Psoas muscle (tissue), 8 donors: ENCODE measurements around the gene DUS3L. TPM values are rescaled to one million over a fixed set of nuclear protein-coding genes. Genes with fewer than 3 reads are reported as not detected.

Experiments used
- ATAC-seq, 4 donors: fragments of 200-7000 bp; cut with Tn5 transposase; one replicate each; pipeline ENCODE4 v1.9.1; 2020; ENCODE audit warnings: moderate library complexity in 3 of 4, mild to moderate bottlenecking in 2 of 4
- DNase-seq, 2 donors: peaks; one replicate each; pipeline ENCODE4 v3.0.0-alpha.2; 2020
- H3K27ac ChIP-seq: fragments of 200-600 bp; one replicate; pipeline ENCODE4 v1.8.0; 2022
- H3K27me3 ChIP-seq, 3 donors: fragments of 200-600 bp in 1 of 3; one replicate each; pipeline versions ENCODE4 v1.6.1 to v1.8.0; 2013 to 2022; ENCODE audit warnings: low read length in 2 of 3, mild to moderate bottlenecking in 2 of 3, moderate library complexity in 1 of 3; ENCODE audit not compliant: insufficient read depth in 3 of 3
- H3K36me3 ChIP-seq, 2 donors: fragments of 200-600 bp in 1 of 2; one replicate each; pipeline versions ENCODE4 v1.6.1 to v1.8.0; 2013 to 2022; ENCODE audit warnings: low read depth in 1 of 2, mild to moderate bottlenecking in 1 of 2, moderate library complexity in 1 of 2; ENCODE audit not compliant: insufficient read depth in 1 of 2
- H3K4me1 ChIP-seq: fragments of 200-600 bp; one replicate; pipeline ENCODE4 v1.8.0; 2022
- H3K4me3 ChIP-seq: fragments of 200-600 bp; one replicate; pipeline ENCODE4 v1.8.0; 2022; ENCODE audit warnings: mild to moderate bottlenecking
- H3K9me3 ChIP-seq: fragments of 200-600 bp; one replicate; pipeline ENCODE4 v1.8.0; 2022
- WGBS, 3 donors: extraction: QIAGEN DNeasy Blood & Tissue Kit; methylation state at CpG; one replicate each; pipeline versions ENCODE4 v1.1.6 to v1.1.7; 2013; 5-methylcytosine and 5-hydroxymethylcytosine counted together
- intact Hi-C, 2 donors: fragments of 100-400 bp; cut with DNase I; formaldehyde crosslinking; loops; one replicate each; pipeline versions ENCODE4 v1.11.0 to v1.14.2; 2022
- polyA plus RNA-seq, 3 donors: library from polyadenylated mRNA; stranded (reverse); fragments of 200-250 nt; gene quantifications; one replicate each; pipeline ENCODE4 v1.2.3, GENCODE V29; 2013
- total RNA-seq, 4 donors: library from RNA; stranded (reverse); fragmentation: NEBNext Ultra II Directional in 2 of 4; extraction: Animal tissue kit (Norgen Biotek cat#: 25700) in 2 of 4; gene quantifications; one replicate each; pipeline versions ENCODE4 v1.2.1 to v1.2.4, GENCODE V29; 2021 to 2023
- TF ChIP-seq, protein P1 (sequence below): fragments of 200-600 bp; IDR thresholded peaks from one replicate; pipeline ENCODE4 v1.8.0; 2022; ENCODE audit warnings: antibody characterized with exemption
- donor health status: healthy with polysubstance abuse.
- donor health status: DM: no; HTN: no; CAD: no; lungs with moderate emphysema.
- donor health status: Bipolar disorder and iron deficiency.
- donor health status: healthy.
- donor health status: DM: yes; HTN: yes; CAD: no.
- donor health status: DM: no; HTN: no; CAD: no.
- donor health status: DM: no; HTN: no; CAD: no.
- donor health status: DM: yes; HTN: yes; CAD: no.

DUS3L gene
- total and polyA plus RNA-seq, 7 donors, result 13.4 to 40.1 (median 23.2) TPM

DNA sequence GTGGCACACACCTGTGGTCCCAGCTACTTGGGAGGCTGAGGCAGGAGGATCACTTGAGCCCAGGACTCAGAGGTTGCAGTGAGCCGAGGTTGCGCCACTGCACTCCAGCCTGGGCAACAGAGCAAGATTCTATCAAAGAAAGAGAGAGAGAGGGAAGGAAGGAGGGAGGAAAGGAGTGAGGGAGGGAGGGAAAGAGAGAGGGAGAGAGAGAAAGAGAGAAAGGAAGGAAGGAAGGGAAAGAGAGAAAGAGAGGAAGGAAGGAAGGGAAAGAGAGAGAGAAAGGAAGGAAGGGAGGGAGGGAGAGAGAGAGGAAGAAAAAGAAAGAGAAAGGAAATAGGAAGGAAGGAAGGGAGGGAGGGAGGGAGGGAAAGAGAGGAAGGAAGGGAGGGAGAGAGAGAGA is 26.3 kb upstream of the DUS3L start:
- H3K4me3 ChIP-seq, result no peak overlapping the region
- intact Hi-C loops, result no loop called here
- WGBS, 3 donors, result 82 to 89% (median 87%) methylated on average over 2 of the region's 2 CpGs

DNA sequence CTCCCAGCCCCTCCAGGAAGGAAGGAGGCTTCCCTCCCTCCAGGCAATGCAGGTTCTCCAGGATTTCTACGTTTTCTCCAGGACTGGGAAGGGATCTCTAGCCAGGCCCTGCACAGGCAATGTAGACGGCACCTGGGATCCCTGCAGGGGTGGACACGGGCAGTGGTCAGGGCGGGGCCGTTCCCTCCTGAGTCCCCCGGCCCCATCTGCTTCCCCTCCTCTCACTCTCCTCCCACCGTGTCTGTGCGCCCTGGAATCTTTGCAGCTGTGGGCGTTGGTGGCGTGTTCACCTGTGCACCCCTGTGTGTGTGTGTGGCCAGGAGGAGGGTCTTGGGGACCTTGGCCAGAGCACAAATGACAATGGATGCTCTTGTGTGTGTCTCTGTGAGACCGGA is 23.9 kb upstream of the DUS3L start:
- Histone ChIP-seq H3K27ac (no peak overlapping the region), H3K27me3 (peaks cover 0 to 41% (median 3%) of the 10 kb centered on the region in 3 donors), H3K4me1 (no peaks in the 10 kb centered on the region), H3K4me3 (no peak overlapping the region), H3K9me3 (no peaks in the 10 kb centered on the region), H3K36me3 (no peaks in the 10 kb centered on the region)
- DNase-seq (no peak), ATAC-seq (no peak)
- 40 to 56% (median 50%) methylated on average over 11 of the region's 11 CpGs for WGBS, 3 donors
- intact Hi-C loops, result no loop called here
- TF ChIP-seq, protein P1, sequence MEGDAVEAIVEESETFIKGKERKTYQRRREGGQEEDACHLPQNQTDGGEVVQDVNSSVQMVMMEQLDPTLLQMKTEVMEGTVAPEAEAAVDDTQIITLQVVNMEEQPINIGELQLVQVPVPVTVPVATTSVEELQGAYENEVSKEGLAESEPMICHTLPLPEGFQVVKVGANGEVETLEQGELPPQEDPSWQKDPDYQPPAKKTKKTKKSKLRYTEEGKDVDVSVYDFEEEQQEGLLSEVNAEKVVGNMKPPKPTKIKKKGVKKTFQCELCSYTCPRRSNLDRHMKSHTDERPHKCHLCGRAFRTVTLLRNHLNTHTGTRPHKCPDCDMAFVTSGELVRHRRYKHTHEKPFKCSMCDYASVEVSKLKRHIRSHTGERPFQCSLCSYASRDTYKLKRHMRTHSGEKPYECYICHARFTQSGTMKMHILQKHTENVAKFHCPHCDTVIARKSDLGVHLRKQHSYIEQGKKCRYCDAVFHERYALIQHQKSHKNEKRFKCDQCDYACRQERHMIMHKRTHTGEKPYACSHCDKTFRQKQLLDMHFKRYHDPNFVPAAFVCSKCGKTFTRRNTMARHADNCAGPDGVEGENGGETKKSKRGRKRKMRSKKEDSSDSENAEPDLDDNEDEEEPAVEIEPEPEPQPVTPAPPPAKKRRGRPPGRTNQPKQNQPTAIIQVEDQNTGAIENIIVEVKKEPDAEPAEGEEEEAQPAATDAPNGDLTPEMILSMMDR, result no peak

More for the DNA sequence above, 26.3 kb upstream of the DUS3L start:
- Histone ChIP-seq H3K36me3 (no peaks in the 10 kb centered on the region), H3K27me3 (peaks cover 0 to 43% (median 3%) of the 10 kb centered on the region in 3 donors), H3K27ac (no peak overlapping the region), H3K4me1 (no peaks in the 10 kb centered on the region), H3K9me3 (no peaks in the 10 kb centered on the region)
- ATAC-seq (no peak), DNase-seq (no peak)
- TF ChIP-seq, protein P1, result no peak

DNA sequence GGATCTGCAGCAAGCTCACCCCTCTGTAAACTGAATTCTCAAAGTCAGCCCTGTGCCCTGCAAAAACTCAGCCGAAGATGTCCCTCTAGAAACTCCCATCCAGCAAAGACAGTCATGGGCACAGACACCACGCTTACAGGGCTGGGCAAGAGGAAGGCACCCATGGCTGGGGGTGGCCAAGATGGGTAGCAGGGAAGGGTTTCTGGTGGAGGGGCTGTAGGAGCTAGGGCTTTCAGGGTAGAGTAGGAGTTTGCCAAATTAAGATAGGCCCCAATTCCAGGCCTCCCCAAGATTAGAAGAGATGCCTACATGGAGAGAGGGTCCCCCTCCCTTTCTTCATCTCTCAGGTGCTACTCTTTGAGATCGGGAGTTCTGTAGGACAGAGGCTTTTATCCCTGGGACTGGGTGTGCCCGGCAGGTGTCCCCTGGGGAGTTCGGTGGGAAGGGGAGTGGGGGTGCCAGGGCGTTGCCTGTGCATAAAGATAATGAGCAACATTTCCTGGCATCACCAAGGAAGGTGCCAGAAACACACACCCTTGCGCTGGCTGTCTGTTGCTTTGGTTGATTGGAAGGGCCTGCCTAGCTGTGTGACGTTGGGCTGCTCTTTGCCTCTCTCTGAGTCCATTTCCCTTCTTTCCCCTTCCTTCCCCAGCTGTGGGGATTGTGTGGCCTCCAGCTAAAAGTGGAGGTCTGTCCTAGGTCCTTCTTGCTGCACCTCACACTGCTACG is 23.3 kb upstream of the DUS3L start:
- Histone ChIP-seq H3K27me3 (peaks cover 0 to 37% (median 3%) of the 10 kb centered on the region in 3 donors), H3K36me3 (no peaks in the 10 kb centered on the region), H3K4me3 (no peak overlapping the region), H3K9me3 (no peaks in the 10 kb centered on the region), H3K27ac (no peak overlapping the region), H3K4me1 (no peaks in the 10 kb centered on the region)
- intact Hi-C loops, result no loop called here
- ATAC-seq (no peak), DNase-seq (no peak)
- 66 to 71% (median 70%) methylated on average over 8 to 9 of the region's 9 CpGs for WGBS, 3 donors
- TF ChIP-seq, protein P1, result no peak

DNA sequence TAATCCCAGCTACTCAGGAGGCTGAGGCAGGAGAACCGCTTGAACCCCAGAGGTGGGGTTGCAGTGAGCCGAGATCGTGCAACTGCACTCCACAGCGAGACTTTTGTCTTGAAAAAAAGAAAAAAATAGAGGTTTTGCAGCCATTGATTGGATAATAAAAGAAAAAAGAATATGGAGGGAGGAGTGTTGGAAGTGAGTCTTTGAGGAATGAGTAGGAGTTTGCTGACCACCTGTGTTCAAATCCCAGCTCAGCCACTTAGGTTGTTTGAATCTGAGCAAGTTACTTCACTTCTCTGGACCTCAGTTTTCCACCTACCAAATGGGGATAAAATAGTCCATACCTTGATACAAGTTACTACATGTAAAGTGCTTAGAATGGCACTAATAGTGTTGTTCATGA is 20.2 kb upstream of the DUS3L start:
- intact Hi-C loops, result no loop called here
- no peaks in the 10 kb centered on the region for H3K36me3 ChIP-seq
- TF ChIP-seq, protein P1, result no peak
- DNase-seq (no peak), ATAC-seq (no peak)
- H3K4me3 ChIP-seq, result no peak overlapping the region
- H3K9me3 ChIP-seq, result no peaks in the 10 kb centered on the region
- no peaks in the 10 kb centered on the region for H3K4me1 ChIP-seq
- H3K27me3 ChIP-seq, result peaks cover 0 to 44% (median 5%) of the 10 kb centered on the region in 3 donors
- no peak overlapping the region for H3K27ac ChIP-seq
- WGBS, 3 donors, result 83 to 86% (median 83%) methylated on average over 4 of the region's 4 CpGs

DNA sequence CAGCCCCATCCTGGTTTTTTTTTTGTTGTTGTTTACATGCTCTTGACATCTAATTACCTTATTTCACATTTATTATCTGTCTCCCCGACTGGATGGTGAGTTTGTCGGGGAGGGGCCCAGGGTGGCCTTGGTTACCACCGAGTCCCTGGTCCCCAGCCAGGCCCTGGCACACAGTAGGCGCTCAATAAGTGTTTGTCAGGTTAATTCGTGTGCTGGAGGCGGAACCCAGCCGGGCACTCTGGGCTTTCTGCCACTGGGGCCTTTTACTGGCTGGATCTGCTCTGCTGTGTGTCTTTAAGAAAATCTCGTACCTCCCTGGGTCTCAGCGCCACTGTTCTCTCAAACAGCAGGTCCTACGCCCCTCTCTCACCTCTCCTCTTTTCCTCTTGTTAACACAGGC is 18.5 kb upstream of the DUS3L start:
- TF ChIP-seq, protein P1, result no peak
- H3K27ac ChIP-seq, result no peak overlapping the region
- ATAC-seq (no peak), DNase-seq (no peak)
- H3K4me3 ChIP-seq, result no peak overlapping the region
- no peaks in the 10 kb centered on the region for H3K36me3 ChIP-seq
- H3K9me3 ChIP-seq, result no peaks in the 10 kb centered on the region
- no peaks in the 10 kb centered on the region for H3K4me1 ChIP-seq
- peaks cover 0 to 50% (median 11%) of the 10 kb centered on the region in 3 donors for H3K27me3 ChIP-seq
- intact Hi-C loops, result loop anchor here in 1 of 2 donors (10.0 kb wide), 1 partner anchor 215 kb away; no protein-coding TSS in a partner anchor
- WGBS, 3 donors, result 69 to 79% (median 76%) methylated on average over 10 of the region's 10 CpGs
